Nephron progenitor cell (in vitro differentiated cells): ENCODE measurements around the gene ATAD2B.

Source experiments
- DNase-seq: peaks from one replicate; pipeline ENCODE4 v3.0.0; 2021
- H3K27ac Mint-ChIP-seq: 2 replicates; pipeline ENCODE4 v1.8.0; 2021; ENCODE audit warnings: mild to moderate bottlenecking, moderate library complexity, mixed read lengths
- H3K27me3 Mint-ChIP-seq: 2 replicates; pipeline ENCODE4 v1.8.0; 2021; ENCODE audit warnings: mild to moderate bottlenecking, low read depth, mixed read lengths; ENCODE audit not compliant: poor library complexity
- H3K36me3 Mint-ChIP-seq: 2 replicates; pipeline ENCODE4 v1.8.0; 2021; ENCODE audit warnings: low read depth, mixed read lengths
- H3K4me1 Mint-ChIP-seq: 2 replicates; pipeline ENCODE4 v1.8.0; 2021; ENCODE audit warnings: mixed read lengths
- H3K4me3 Mint-ChIP-seq: 2 replicates; pipeline ENCODE4 v1.8.0; 2021; ENCODE audit warnings: mild to moderate bottlenecking, moderate library complexity, mixed read lengths
- H3K9me3 Mint-ChIP-seq: 2 replicates; pipeline ENCODE4 v1.8.0; 2021; ENCODE audit warnings: mild to moderate bottlenecking, moderate library complexity, mixed read lengths
- CTCF ChIP-seq: fragments of 200-600 bp; sonication (generic); IDR thresholded peaks from 2 replicates; pipeline ENCODE4 v1.5.0; 2021; ENCODE audit warnings: antibody characterized with exemption

ATAD2B gene

GRCh38 chr2:23719716-23720115 lies 207.2 kb downstream of the ATAD2B start:
- H3K27me3 Mint-ChIP-seq = peaks cover 2% of the 10 kb centered on the region
- no peaks in the 10 kb centered on the region for H3K4me1 Mint-ChIP-seq
- TF ChIP-seq CTCF = no peak
- peak overlapping the region; percentile 43 for H3K27ac Mint-ChIP-seq
- H3K36me3 Mint-ChIP-seq = peaks cover 55% of the 10 kb centered on the region
- H3K4me3 Mint-ChIP-seq = no peak overlapping the region
- H3K9me3 Mint-ChIP-seq = peaks cover 33% of the 10 kb centered on the region
- DNase-seq = no peak

- H3K4me1 Mint-ChIP-seq = no peaks in the 10 kb centered on the region
- no peak for TF ChIP-seq CTCF
- H3K9me3 Mint-ChIP-seq = peaks cover 29% of the 10 kb centered on the region
- no peak overlapping the region for H3K4me3 Mint-ChIP-seq
- peaks cover 2% of the 10 kb centered on the region for H3K27me3 Mint-ChIP-seq
- no peak overlapping the region for H3K27ac Mint-ChIP-seq
- DNase-seq = no peak
- peaks cover 49% of the 10 kb centered on the region for H3K36me3 Mint-ChIP-seq
These were observed 207.8 kb downstream of the ATAD2B start for GRCh38 chr2:23718931-23719700.

GRCh38 chr2:23713351-23713750 lies 213.6 kb downstream of the ATAD2B start:
- Mint-ChIP-seq H3K27ac (peak overlapping the region; percentile 34), H3K27me3 (peaks cover 5% of the 10 kb centered on the region), H3K4me1 (peaks cover 22% of the 10 kb centered on the region), H3K36me3 (peaks cover 27% of the 10 kb centered on the region), H3K9me3 (no peaks in the 10 kb centered on the region), H3K4me3 (no peak overlapping the region)
- TF ChIP-seq CTCF = no peak
- no peak for DNase-seq

DNA sequence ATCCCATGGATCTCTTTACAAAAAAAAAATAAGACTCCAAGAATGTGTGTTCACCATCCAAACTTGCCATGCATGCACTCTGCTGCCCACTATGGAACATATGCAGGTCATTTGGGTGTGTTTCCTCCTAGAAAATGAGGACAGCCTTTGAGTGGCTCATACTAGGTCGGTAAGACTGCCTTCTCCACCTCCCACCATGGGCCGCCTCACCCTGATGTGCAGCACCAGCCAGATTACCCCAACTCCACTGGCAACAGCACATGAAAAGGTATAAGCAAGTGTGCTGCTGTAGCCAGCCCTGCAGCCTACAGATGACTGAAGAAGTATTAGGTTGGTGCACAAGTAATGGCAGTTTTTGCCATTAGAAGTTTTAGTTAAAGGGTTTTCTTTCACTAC lies 214.2 kb downstream of the ATAD2B start:
- peaks cover 29% of the 10 kb centered on the region for H3K36me3 Mint-ChIP-seq
- H3K27me3 Mint-ChIP-seq = peaks cover 5% of the 10 kb centered on the region
- H3K27ac Mint-ChIP-seq = peak overlapping the region; percentile 68
- no peak overlapping the region for H3K4me3 Mint-ChIP-seq
- no peak for DNase-seq
- H3K9me3 Mint-ChIP-seq = no peaks in the 10 kb centered on the region
- TF ChIP-seq CTCF = no peak
- H3K4me1 Mint-ChIP-seq = peaks cover 22% of the 10 kb centered on the region

DNA sequence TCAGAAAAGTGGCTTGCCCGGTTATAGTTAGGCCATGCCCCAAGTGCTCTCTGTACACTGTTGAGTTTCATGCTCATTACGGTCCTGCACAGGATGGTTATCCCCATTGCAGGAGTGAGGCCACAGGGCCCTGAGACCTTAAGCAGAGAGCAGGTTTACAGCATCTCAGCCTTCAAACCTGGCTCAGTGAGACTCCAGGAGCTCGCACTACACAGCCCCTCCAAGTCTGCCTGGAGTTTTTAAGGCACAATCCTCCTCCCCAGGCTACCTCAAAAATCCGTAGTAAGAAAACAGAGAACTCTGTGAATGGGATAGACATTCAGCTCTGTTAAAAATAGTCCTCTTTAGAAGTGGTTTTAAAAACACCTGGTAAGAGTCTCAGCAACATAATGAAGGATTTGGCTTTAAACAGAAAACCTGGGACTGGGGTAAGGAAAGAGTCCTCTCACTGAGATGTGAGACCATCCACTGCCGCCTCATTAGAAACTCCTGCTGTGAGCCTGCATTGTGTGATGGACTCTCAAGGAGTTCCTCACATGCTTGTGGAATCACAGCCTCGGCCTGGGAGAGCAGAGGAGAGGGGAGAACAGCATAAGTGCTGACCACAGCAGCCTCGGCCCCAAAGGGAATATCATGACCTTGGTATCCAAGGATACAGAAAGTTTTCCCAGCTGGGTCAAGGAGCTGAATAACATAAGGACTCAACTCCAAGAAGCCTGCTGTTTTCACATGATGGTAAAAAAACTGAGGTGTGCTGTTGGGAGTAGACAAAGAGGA lies 214.8 kb downstream of the ATAD2B start:
- peaks cover 5% of the 10 kb centered on the region for H3K27me3 Mint-ChIP-seq
- no peaks in the 10 kb centered on the region for H3K9me3 Mint-ChIP-seq
- peak overlapping the region; percentile 68 for H3K27ac Mint-ChIP-seq
- no peak for TF ChIP-seq CTCF
- peaks cover 22% of the 10 kb centered on the region for H3K4me1 Mint-ChIP-seq
- peak overlapping the region; percentile 52 for H3K4me3 Mint-ChIP-seq
- DNase-seq = no peak
- peaks cover 34% of the 10 kb centered on the region for H3K36me3 Mint-ChIP-seq
